Measurements from ENCODE around the gene GALM. TPM values are rescaled to one million over a fixed set of nuclear protein-coding genes. Genes with fewer than 3 reads are reported as not detected.

Gene GALM
- total RNA-seq, 1 experiment from 2014 or later = 10.0 TPM

- Histone ChIP-seq H4K91ac (ENCODE audit: insufficient read length, low read depth, low read length) (no peak overlapping the region), H2BK12ac (ENCODE audit: insufficient read length, low read depth, low read length) (no peak overlapping the region), H4K5ac (ENCODE audit: insufficient read length, low read depth, low read length) (no peak overlapping the region), H2BK120ac (ENCODE audit: low read depth, low read length, poor library complexity, severe bottlenecking) (no peak overlapping the region), H2BK5ac (ENCODE audit: insufficient read length, low read length) (no peak overlapping the region), H3K9me3 (ENCODE audit: control insufficient read depth, low read depth, low read length) (no peaks in the 10 kb centered on the region), H3K79me1 (ENCODE audit: insufficient read depth, low read depth, low read length, poor library complexity, severe bottlenecking) (no peaks in the 10 kb centered on the region), H3K79me2 (ENCODE audit: insufficient read depth, low read length) (no peaks in the 10 kb centered on the region), H3K27me3 (ENCODE audit: insufficient read depth, low read length) (no peaks in the 10 kb centered on the region), H3K18ac (ENCODE audit: insufficient read length, low read depth, low read length) (no peak overlapping the region), H2AK5ac (ENCODE audit: insufficient read length, low read length) (no peak overlapping the region), H3T11ph (ENCODE audit: low read length) (no peak overlapping the region), H2BK15ac (ENCODE audit: low read depth, low read length) (no peak overlapping the region), H3K56ac (ENCODE audit: insufficient read length, low read depth, low read length) (no peak overlapping the region), H2AFZ (ENCODE audit: low read length) (no peak overlapping the region), H4K20me1 (ENCODE audit: control insufficient read depth, insufficient read depth, insufficient read length) (no peaks in the 10 kb centered on the region), H4K8ac (replicated peaks; ENCODE audit: insufficient read length, low read depth, low read length) (no peak overlapping the region), H3K27ac (ENCODE audit: insufficient read length, low read depth, low read length) (no peak overlapping the region), H3K4ac (ENCODE audit: low read depth, low read length) (no peak overlapping the region), H3K4me2 (ENCODE audit: insufficient read depth, insufficient read length, low read length) (no peak overlapping the region), H3K9ac (ENCODE audit: extremely low read depth, insufficient read length, low read length) (no peak overlapping the region), H2BK20ac (ENCODE audit: low read depth, low read length, poor library complexity, severe bottlenecking) (no peak overlapping the region), H3K23me2 (ENCODE audit: insufficient read length, low read depth, low read length, poor library complexity, severe bottlenecking) (no peaks in the 10 kb centered on the region), H3K4me1 (ENCODE audit: insufficient read depth, low read length) (no peaks in the 10 kb centered on the region), H3K14ac (ENCODE audit: insufficient read depth, low read length) (no peak overlapping the region), H3K23ac (ENCODE audit: insufficient read length, low read depth, low read length) (no peak overlapping the region)
- DNase-seq = no peak
- no peak overlapping the region for H3K4me3 Mint-ChIP-seq
- H3K27ac Mint-ChIP-seq = peak overlapping the region in 2 of 3 experiments; percentile 22 to 89; a peak in 3 of 7 replicates
- TF ChIP-seq, protein P1, sequence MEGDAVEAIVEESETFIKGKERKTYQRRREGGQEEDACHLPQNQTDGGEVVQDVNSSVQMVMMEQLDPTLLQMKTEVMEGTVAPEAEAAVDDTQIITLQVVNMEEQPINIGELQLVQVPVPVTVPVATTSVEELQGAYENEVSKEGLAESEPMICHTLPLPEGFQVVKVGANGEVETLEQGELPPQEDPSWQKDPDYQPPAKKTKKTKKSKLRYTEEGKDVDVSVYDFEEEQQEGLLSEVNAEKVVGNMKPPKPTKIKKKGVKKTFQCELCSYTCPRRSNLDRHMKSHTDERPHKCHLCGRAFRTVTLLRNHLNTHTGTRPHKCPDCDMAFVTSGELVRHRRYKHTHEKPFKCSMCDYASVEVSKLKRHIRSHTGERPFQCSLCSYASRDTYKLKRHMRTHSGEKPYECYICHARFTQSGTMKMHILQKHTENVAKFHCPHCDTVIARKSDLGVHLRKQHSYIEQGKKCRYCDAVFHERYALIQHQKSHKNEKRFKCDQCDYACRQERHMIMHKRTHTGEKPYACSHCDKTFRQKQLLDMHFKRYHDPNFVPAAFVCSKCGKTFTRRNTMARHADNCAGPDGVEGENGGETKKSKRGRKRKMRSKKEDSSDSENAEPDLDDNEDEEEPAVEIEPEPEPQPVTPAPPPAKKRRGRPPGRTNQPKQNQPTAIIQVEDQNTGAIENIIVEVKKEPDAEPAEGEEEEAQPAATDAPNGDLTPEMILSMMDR (conservative IDR thresholded peaks at IDR 0.05) = no peak
- no CpG with 5 or more reads among the region's 8 CpGs for WGBS (ENCODE audit: extremely low coverage, insufficient read length, low lambda C conversion rate)
- no peaks in the 10 kb centered on the region for H3K9me3 Mint-ChIP-seq
- H3K27me3 Mint-ChIP-seq (ENCODE audit: low read depth) = no peaks in the 10 kb centered on the region
- H3K4me1 Mint-ChIP-seq = peaks cover 0 to 11% of the 10 kb centered on the region in 2 experiments; a peak in 2 of 4 replicates
- H3K36me3 Mint-ChIP-seq (ENCODE audit: insufficient read depth in 1 of 3, low read depth in 3 of 3) = peaks cover 0 to 3% (median 0%) of the 10 kb centered on the region in 3 experiments; a peak in 3 of 7 replicates
Observed at GRCh38 chr2:38692636-38693318, 26.9 kb downstream of the GALM start.

All from H9 (cell line).